Activated CD8-positive, alpha-beta T cell treated with anti-CD3 and anti-CD28 coated beads for 36 hours (primary cell): ENCODE results near the gene RTP5. TPM values are rescaled to one million over a fixed set of nuclear protein-coding genes. Genes with fewer than 3 reads are reported as not detected.

Experiments used
- ATAC-seq: fragments of 200-7000 bp; cut with Tn5 transposase; one replicate; pipeline ENCODE4 v1.10.0; 2021; ENCODE audit warnings: mild to moderate bottlenecking, moderate library complexity
- CTCF ChIA-PET: fragments of 350-600 bp; sonication (Branson Sonifier 250); formaldehyde crosslinking; loops from one replicate; lab custom pipeline; 2021; ENCODE audit warnings: antibody characterized with exemption; lab: Charles Lee
- POLR2A ChIA-PET: fragments of 350-600 bp; sonication (Branson Sonifier 250); formaldehyde crosslinking; loops from one replicate; lab custom pipeline; 2021; ENCODE audit warnings: antibody characterized with exemption; lab: Charles Lee
- DNase-seq: peaks from one replicate; pipeline ENCODE4 v3.0.0-alpha.2; 2020
- H3K27ac Mint-ChIP-seq: one replicate; pipeline ENCODE4 v1.8.0; 2021; ENCODE audit warnings: mild to moderate bottlenecking, mixed read lengths
- H3K27me3 Mint-ChIP-seq: one replicate; pipeline ENCODE4 v1.8.0; 2021; ENCODE audit warnings: mixed read lengths
- H3K36me3 Mint-ChIP-seq: one replicate; pipeline ENCODE4 v1.8.0; 2021; ENCODE audit warnings: low read depth, mixed read lengths
- H3K4me1 Mint-ChIP-seq: one replicate; pipeline ENCODE4 v1.8.0; 2021; ENCODE audit warnings: low read depth, mixed read lengths
- H3K4me3 Mint-ChIP-seq: one replicate; pipeline ENCODE4 v1.8.0; 2021; ENCODE audit warnings: mild to moderate bottlenecking, moderate library complexity, mixed read lengths
- H3K9me3 Mint-ChIP-seq: one replicate; pipeline ENCODE4 v1.8.0; 2021; ENCODE audit warnings: mixed read lengths
- CTCF ChIP-seq: fragments of 200-600 bp; IDR thresholded peaks from one replicate; pipeline ENCODE4 v1.8.0; 2022; ENCODE audit warnings: antibody characterized with exemption, mild to moderate bottlenecking
- intact Hi-C: fragments of 100-400 bp; cut with micrococcal nuclease; formaldehyde crosslinking; loops from one replicate; pipeline ENCODE4 v1.10.0; 2022
- total RNA-seq, 2 experiments: library from RNA; stranded (reverse); gene quantifications; one replicate each; pipeline ENCODE4 v1.2.3, GENCODE V29; 2021

Gene RTP5
- total RNA-seq, 2 experiments from 2014 or later: 0.22 to 0.29 TPM

- H3K4me3 Mint-ChIP-seq: no peak overlapping the region
- H3K9me3 Mint-ChIP-seq: peaks cover 1% of the 10 kb centered on the region
- POLR2A ChIA-PET: interaction anchor here (1.6 kb wide), 1 partner anchor 10 kb away, joined by 5 read pairs; no protein-coding TSS in a partner anchor
- H3K27me3 Mint-ChIP-seq: peaks cover 2% of the 10 kb centered on the region
- ATAC-seq (no peak), DNase-seq (no peak)
- H3K4me1 Mint-ChIP-seq: peaks cover 17% of the 10 kb centered on the region
- intact Hi-C loops: no loop called here
- peaks cover 3% of the 10 kb centered on the region for H3K36me3 Mint-ChIP-seq
- no peak overlapping the region for H3K27ac Mint-ChIP-seq
- no peak for TF ChIP-seq CTCF
- CTCF ChIA-PET: no interaction called here
Measured at GRCh38 chr2:241849616-241850543, 19.6 kb upstream of the RTP5 start.

- intact Hi-C loops: no loop called here
- Mint-ChIP-seq H3K27me3 (peaks cover 2% of the 10 kb centered on the region), H3K9me3 (peaks cover 1% of the 10 kb centered on the region), H3K36me3 (peaks cover 3% of the 10 kb centered on the region), H3K27ac (no peak overlapping the region), H3K4me1 (peaks cover 11% of the 10 kb centered on the region), H3K4me3 (no peak overlapping the region)
- ChIA-PET POLR2A (interaction anchor here (1.6 kb wide), 1 partner anchor 9 kb away, joined by 5 read pairs; no protein-coding TSS in a partner anchor), CTCF (no interaction called here)
- TF ChIP-seq CTCF: no peak
- no peak for ATAC-seq
- no peak for DNase-seq
Measured at GRCh38 chr2:241850544-241851324, 18.8 kb upstream of the RTP5 start.

DNA sequence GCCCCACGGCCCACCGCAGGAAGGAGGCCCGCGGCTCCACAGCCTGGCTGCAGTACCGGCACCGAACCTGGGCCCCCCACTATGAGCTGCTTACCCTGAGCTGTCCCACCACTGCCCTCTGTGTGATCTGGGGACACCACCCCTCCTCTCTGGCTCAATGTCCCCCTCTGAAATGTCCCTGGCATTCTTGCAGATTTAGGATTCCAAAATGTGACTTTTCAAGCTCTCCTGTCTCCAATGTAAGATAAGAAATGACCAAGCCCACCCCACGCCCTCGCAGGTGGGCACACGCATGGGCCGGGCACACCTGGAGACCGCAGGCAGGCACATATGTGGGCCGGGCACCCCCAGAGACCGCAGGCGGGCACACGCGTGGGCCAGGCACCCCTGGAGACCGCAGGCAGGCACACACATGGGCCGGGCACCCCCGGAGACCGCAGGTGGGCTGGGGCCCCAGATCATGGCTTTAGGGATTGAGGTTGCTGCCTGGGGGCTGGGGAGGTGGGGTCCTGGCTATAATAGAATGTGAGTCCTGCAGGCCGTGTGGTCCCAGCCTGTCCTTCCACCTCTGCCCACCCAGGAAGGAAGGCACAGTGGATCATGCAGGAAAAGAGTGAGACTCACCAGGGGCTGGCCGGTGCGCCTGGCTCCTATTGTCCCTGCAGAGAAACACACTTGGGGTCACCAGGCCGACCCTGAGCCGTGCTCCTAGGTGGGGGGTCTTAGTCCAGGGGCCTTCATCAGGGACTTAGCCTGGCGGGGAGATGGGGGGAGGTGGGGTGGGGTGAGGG, 18.0 kb upstream of the RTP5 start:
- no peaks in the 10 kb centered on the region for H3K9me3 Mint-ChIP-seq
- POLR2A ChIA-PET: no interaction called here
- DNase-seq: no peak
- H3K27ac Mint-ChIP-seq: no peak overlapping the region
- H3K36me3 Mint-ChIP-seq: no peaks in the 10 kb centered on the region
- no peak overlapping the region for H3K4me3 Mint-ChIP-seq
- CTCF ChIA-PET: no interaction called here
- H3K4me1 Mint-ChIP-seq: peaks cover 5% of the 10 kb centered on the region
- peaks cover 1% of the 10 kb centered on the region for H3K27me3 Mint-ChIP-seq
- no peak for ATAC-seq
- no peak for TF ChIP-seq CTCF
- intact Hi-C loops: no loop called here

- H3K36me3 Mint-ChIP-seq: no peaks in the 10 kb centered on the region
Measured at GRCh38 chr2:241852116-241852980, 17.2 kb upstream of the RTP5 start.

More at GRCh38 chr2:241852116-241852980, 17.2 kb upstream of the RTP5 start:
- DNase-seq (no peak), ATAC-seq (no peak)
- Mint-ChIP-seq H3K9me3 (no peaks in the 10 kb centered on the region), H3K4me1 (peaks cover 8% of the 10 kb centered on the region), H3K27ac (no peak overlapping the region), H3K4me3 (no peak overlapping the region), H3K27me3 (no peaks in the 10 kb centered on the region)
- intact Hi-C loops: no loop called here
- POLR2A ChIA-PET: no interaction called here
- CTCF ChIA-PET: no interaction called here
- TF ChIP-seq CTCF: no peak
